GM10266 (cell line): ENCODE measurements around the gene CHCHD5.

ENCODE experiments used
- DNase-seq: peaks from one replicate; pipeline ENCODE4 v3.0.0; 2012; ENCODE audit errors: extremely low spot score
- TF ChIP-seq, protein P1 (sequence below): IDR thresholded peaks from 2 replicates; pipeline ENCODE4 v1.5.1; 2012; ENCODE audit warnings: mild to moderate bottlenecking, low read depth; ENCODE audit not compliant: control insufficient read depth, insufficient read depth; ENCODE audit errors: missing control alignments

Gene CHCHD5

DNA sequence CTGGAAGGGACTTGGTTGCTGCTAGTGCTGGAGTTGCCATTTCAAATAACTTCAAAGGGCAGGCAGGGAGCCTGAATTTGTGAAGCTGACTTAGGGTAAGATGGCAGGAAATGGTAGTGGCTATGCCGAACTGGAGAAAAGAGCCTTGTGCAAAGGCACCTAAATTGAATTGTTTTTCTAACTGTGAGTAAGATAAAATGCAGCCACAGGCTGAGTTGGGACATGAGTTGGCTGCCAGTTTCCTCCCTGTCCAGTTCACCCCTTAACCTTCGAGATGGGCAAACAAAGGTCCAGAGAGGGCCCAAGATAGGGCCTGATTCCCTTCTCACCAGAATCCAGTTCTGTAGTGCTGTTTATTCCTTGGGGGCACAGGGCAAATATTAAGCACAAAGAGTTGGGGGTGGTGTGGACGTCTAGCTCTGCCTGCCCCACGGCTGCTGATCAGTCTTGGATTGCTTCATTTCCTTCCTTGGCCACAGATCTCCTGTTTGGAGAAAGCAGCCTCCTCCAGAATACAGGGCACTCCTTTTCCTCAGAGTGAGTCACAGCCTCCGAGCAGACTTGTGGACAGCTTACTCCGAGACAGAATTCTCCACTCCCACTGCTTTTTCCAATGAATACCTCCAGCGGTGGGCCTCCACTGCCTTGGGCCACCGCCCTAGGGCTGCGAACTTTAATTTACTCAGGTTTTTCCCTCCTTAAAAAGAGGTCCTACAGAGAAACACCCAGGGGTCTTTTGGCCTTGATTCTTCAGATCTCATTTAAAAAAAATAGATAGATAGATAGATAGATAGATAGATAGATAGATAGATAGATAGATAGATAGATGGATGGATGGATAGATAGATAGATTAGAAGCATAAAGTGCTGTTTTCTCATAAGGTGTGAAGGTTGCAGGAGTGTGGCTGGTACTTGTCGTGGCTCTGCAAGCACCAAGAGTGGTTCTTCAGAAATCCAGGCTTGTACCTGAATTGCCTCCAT is 42.9 kb downstream of the CHCHD5 start:
- no peak for DNase-seq
- TF ChIP-seq, protein P1, sequence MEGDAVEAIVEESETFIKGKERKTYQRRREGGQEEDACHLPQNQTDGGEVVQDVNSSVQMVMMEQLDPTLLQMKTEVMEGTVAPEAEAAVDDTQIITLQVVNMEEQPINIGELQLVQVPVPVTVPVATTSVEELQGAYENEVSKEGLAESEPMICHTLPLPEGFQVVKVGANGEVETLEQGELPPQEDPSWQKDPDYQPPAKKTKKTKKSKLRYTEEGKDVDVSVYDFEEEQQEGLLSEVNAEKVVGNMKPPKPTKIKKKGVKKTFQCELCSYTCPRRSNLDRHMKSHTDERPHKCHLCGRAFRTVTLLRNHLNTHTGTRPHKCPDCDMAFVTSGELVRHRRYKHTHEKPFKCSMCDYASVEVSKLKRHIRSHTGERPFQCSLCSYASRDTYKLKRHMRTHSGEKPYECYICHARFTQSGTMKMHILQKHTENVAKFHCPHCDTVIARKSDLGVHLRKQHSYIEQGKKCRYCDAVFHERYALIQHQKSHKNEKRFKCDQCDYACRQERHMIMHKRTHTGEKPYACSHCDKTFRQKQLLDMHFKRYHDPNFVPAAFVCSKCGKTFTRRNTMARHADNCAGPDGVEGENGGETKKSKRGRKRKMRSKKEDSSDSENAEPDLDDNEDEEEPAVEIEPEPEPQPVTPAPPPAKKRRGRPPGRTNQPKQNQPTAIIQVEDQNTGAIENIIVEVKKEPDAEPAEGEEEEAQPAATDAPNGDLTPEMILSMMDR: no peak

DNA sequence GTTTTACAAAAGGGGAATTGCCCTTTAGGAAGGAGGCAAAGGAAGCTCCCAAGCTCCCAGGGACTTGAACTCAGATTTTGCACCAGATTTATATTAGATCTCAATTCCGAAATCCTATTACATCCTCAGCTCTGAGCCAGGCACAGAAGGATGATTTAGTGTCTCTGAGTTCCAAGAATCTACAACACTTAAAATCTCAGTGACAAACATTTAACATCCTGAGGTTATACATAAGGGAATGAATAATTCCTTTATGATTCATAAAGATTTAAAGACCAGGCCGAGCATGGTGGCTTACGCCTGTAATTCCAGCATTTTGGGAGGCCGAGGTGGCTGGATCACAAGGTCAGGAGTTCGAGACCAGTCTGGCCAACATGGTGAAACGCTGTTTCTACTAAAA is 44.8 kb downstream of the CHCHD5 start:
- TF ChIP-seq, protein P1: no peak
- no peak for DNase-seq

DNA sequence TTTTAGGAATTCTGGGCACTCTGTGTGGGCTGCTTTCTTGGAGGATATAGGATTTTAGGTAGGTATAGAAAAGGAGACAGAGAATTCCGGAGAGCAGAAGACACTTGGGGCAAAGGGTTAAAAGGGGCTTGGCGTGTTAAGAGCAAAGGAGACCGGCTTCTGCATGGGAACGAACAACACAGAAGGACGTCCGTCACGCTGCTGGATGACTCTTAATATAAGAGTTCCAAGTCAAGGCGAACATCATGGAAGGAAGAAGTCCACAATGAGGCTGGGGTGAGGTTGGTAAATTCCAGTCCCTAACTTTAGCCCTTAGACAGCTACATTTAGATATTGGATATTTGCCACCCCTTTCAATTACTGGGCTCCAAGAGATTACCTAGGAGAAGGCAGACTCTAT is 45.4 kb downstream of the CHCHD5 start:
- TF ChIP-seq, protein P1: no peak
- DNase-seq: no peak

DNA sequence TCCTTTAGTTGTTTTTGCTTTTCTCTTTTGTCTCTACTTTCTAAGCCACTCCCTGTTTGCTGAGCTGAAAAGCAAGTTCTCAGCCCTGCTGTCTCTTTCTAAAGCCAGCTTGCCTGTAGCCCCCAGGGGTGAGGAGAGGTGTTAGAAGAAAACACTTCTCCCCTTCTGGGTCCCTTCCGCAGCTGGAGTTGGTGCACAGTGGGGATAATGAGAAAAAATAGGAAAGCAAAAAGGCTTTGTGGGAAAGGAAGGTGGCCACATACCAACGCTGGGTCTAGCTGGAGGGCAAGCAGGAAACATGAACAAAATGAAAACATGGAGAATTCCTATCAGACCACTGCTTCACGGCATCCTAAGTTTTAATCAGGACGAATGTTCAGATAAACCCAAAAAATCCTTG is 45.9 kb downstream of the CHCHD5 start:
- TF ChIP-seq, protein P1: no peak
- no peak for DNase-seq

DNA sequence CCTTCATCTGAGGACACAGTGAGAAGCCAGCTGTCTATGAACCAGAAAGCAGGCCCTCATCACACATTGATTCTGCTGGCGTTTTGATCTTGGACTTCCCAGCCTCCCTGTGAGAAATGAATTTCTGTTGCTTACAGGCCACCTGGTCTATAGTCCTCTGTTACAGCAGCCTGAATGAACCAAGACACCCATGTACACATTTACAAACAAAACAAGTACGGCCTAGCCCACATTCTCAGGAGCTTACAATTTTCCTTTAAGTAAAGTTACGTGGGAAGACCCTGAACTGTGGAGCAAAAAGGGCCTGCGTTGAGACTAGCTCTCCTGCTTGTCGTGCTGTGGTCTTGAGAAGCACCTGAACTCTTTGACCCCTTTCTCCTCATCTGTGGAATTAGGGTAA is 49.3 kb downstream of the CHCHD5 start:
- TF ChIP-seq, protein P1: no peak

DNA sequence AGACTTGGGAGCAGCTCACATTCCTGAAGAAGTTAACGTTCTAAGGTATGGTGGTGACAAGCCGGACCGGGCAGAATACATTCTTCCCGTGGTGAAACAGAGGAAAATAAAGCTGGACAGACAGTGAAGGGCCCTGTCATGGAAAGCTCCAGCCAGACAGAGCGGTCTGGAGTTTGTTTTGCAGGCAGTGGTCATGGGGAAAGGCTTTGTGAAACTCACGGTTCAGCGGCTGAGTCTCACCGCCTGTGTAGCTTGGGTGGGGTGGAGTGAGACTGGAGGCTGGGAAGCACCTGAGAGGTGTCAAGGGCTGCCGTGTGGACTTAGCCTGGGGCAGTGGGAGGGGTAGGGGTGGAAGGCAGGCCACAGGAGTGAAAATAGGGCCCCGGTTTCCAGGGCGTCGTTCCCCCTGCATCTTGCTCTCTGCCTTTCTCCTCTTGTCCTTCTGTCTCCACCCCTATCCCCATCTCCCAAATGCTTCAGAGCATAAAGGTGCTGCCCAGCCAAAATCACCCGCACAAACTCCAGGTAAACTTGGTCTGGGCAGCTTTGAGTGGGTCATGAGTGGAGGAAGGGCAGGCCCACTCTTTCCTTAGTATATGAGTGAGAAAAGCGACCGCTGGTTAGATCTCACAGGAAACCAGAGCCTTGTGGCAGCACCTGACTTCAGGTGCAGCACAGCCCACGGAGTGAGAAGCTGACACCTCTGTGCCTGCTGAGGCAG is 49.9 kb downstream of the CHCHD5 start:
- TF ChIP-seq, protein P1: no peak
- no peak for DNase-seq

More for the DNA sequence above, 49.3 kb downstream of the CHCHD5 start:
- DNase-seq: no peak

DNA sequence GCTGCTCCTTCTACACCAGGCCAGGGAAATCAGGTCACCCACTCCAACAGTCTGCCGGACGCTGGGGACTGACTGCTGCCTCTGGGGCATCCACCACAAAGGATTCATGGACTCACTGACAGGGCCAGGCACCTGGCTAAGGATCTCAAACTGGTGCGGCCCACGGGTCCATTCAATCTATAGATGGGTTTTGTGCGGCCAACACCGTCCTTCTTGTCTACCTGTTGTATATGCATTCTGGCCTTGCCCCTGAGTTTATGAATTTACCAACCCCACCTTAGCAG is 50.4 kb downstream of the CHCHD5 start:
- TF ChIP-seq, protein P1: no peak
- DNase-seq: no peak
